HG03064 (cell line): Measurements from ENCODE around the gene LENEP.

Experiments
- ATAC-seq: cut with Tn5 transposase; IDR thresholded peaks from one replicate; pipeline ENCODE4 v1.9.1; 2021; ENCODE audit warnings: low read depth; ENCODE audit not compliant: unreplicated experiment

The LENEP gene, protein sequence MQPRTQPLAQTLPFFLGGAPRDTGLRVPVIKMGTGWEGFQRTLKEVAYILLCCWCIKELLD

DNA sequence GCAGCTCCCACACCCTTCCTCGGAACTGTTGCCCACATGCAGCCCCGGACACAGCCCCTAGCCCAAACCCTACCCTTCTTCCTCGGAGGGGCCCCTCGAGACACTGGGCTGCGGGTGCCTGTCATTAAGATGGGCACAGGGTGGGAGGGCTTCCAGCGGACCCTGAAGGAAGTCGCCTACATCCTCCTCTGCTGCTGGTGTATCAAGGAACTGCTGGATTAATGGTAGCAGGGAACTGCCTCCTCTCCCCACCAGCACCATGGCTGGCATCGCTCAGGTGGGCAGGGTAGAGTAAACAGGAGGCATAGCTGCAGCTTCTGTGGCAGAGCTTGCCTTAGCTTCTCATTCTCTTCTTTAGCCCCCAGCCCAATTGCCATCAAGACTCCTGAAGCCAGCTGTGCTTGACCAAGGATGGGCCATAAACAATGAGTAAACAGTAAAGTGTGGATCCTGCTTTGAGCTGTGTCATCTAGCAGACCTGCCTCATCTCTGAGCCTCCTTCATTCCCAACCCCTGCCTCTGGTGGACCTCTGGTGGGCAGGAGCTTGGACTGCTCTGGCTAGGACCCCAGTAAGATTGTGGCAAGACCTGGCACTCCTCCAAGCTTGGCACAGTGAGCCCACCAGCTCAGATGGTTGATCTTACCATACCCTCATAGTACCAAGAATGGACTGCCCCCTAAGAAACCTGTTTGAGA is at the start of gene LENEP:
Gene LENEP (plus strand): TSS at position 15 of the 697 bp plus-strand sequence. CDS start 22 bp downstream, at position 37.
- no peak for ATAC-seq

DNA sequence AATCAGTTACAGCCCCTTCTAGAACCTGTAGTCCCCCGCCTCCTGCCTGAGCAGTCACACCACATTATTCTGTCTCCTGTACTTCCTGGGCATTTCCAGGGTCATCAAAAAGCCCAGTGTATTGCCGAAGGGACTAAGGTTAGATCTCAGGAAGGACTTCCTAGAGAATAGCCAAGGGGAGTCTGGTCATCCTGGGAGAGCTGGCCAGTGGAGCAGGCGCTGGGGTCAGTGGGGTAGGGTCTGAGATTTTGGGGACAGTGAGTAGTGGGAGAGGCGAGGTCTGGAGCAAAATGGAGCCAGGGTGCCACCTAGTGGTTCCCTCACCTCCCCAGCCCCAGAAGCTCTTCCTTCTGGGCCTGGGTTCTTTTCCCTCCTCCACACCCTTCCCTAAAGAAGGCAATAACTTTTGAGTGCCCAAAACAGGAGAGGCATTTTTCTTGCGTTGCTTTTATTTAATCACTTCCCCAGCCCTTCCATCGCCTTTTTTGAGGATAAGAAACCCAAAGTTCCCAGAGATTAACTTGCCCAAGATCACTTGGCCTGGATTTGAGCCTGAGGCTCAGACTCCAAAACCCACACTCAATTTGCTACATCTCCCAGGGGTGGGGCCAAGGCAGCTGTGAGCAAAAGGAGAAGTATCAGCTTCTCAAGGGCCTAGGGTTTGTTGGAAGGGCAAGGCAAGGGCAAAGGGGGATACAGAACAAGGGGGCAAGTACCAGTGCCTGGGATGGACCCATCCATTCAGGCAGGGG is 49.6 kb upstream of the LENEP start:
- no peak for ATAC-seq

DNA sequence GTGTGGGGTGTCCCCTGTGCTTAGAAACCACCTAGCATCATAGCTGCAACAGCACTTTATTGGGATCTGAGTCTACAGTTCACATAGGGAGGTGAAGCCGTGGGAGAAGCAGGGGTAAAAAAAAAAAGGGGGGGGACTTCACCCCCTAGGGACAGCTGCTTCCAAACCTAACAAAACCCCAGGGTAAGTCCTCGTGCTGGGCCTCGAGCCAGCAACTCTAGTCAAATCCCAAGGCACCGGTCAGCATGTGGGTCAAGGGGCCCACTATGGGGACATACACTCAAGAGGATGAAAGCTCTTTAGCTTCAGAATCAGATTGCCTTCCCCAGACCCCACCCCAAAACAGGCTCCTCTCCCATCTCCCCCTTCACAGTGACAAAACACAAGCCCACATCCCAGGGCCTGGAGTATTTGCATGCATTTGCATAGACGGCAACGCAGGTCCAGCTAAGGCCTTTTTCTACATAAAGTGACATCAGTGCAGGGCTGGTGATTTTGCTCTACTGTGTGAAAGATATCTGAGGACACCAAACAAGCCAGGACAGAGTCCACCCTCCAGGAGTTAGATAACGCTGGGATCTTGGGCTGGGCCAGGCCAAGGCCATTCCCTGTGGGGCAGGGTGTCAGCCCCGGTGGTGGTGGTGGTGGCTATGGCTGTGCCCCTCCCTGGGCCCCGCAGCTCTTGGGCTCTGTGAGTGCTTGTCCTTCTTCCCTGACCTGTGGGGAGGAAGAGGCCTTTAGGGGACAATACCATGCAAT is 48.8 kb upstream of the LENEP start:
- no peak for ATAC-seq

DNA sequence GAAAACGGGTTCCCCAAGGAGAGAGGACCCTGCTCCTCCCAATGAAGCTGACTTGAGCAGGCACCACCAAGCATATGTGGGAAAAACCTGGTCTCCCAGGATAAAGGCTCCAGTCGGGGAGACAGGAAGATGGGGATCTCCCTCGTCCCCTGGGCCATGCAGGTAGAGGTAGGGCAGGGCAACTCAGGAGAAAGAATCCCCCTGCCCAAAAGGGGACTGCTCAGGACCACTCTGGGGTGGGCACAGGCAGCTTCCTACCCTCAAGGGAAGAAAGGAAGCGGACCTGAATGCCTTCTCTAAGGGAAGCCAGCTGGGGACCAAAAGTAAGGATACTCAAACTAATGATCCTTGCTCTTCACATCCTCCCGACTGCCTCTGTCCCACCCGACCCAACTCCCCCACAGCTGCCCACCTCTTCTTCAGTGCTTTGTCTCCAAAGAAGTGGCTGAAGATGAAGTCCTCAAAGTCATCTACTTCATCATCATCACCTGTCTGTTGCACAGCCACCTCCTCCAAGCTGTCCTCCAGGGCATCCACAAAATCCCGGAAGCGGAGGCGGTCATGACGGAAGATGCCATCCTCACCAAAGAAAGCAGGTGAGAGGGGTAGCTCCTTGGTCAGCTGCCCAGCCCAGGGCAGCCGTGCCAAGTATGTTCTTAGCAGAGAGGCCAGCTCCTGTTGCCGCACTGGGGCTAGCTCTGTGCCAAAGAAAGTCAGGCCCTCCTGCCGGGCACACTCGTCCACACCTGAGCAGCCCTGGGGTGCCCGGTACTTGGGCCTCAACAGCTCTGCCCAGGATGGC is 48.0 kb upstream of the LENEP start:
- ATAC-seq, result no peak

DNA sequence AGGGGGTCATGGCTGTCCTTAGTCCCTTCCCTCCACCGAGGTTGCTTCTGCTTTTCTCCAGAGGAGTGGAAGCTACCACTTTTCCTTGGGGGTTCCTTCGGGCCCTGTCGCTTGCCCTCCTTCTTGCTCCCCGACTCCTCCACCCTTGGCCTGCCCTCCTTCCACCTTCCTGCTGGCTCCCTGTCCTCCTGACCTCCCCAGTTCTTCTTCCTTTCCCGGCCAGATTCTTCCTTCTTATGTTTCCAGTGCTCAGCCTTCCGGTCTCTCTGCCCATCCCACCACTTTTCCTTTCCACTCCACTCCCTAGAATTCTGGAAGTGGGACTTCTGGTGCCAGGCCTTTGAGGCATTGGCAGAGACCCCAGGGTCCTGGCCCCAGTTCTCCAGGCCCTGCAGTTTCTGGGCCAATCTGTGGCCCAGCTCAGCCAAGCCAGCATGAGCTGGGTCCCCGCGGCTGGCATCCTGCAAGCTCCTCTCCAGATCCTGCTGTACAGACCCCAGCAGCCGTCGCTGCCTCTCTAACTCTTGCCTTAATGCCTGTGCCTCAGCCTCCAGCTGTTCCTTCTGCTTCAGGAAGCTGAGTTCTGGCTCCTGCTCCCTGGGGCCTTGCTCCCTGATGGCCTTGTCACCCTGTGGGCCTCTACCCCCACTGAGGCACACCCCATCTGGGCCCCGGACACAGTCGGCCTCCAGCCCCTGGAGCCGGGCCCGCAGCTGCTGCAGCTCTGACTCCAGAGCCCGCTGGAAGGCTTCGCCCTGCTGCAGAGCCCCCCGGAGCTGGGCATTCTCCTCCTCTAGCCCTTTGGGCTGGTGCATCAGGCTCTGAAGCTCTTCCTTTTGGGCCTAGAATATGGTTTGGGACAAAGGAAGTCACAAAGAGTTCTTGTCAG is 47.2 kb upstream of the LENEP start:
- no peak for ATAC-seq

DNA sequence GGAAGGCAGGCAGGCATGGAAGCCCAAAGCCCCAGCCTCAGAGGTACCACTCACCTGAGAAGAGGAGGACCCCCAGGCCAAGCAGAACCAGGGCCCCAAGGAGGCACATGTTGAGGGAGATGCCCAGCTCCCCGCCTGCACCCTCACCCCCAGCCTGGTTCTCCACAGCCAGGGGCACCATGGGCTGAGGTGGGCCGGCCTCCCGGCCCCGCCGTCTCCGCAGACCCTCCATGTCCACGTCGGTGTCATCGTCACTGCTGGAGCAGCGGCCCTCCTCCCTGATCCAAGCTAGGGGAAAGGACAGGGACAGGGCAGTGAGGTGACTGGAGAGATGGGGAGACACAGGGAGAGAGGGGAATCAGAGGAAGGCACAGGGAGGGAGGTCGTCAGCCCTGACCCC is 45.3 kb upstream of the LENEP start:
- no peak for ATAC-seq

GRCh38 chr1:154951901-154952657 is 41.3 kb upstream of the LENEP start:
- ATAC-seq, result no peak

DNA sequence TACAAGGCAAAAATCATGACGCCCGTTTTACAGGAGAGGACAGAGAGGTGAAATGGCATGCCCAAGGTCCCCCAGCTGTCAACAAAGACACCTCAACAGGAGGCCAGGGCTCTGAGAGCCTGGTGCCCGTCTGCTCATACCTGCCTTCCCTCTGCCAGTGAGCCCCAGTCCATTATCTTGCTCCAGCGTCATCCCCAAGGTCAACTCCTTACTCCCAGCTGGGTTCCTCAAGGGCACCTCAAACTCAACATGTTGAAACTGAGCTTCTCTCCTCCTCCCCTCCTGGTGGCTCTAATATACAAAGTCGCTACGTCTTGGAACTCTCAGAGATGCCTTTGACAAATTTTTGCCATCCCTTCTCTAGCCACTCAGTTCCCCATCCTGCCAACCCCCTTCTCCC is 40.7 kb upstream of the LENEP start:
- no peak for ATAC-seq

GRCh38 chr1:154953611-154954038 is 39.8 kb upstream of the LENEP start:
- no peak for ATAC-seq

- no peak for ATAC-seq
These were observed 38.8 kb upstream of the LENEP start for GRCh38 chr1:154954541-154954940.

DNA sequence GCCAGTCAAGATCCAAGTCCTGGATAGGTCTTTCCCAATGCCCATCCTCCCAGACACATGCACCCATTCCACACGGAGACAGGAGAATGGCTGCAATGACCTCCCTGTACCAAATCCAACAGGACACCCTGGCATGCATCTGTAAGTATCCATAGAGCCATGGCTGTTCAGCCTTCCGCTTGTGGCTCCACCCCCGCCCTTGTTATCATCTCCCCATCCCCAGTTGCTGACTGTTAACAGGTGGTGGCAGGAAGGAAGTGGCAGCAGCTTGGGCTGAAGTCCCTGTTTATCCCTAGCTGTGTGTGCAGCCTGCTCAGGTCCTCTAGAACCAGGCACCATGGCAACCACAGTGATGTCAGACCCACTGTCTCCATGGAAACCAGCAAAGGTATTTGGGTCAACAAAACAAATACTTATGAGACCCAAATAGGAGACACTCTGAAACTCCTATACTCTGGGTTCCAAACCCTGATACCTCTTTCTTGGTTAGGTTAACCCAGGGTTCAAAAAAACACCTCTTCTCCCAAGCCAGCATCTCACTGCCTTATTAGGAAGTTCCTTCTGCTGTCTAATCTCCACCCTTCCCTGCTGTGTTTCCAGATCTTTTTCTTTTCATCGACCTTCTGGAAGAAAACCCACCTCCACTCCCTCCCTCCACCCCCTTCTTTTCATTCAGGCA is 38.2 kb upstream of the LENEP start:
- peak; percentile 61 for ATAC-seq

DNA sequence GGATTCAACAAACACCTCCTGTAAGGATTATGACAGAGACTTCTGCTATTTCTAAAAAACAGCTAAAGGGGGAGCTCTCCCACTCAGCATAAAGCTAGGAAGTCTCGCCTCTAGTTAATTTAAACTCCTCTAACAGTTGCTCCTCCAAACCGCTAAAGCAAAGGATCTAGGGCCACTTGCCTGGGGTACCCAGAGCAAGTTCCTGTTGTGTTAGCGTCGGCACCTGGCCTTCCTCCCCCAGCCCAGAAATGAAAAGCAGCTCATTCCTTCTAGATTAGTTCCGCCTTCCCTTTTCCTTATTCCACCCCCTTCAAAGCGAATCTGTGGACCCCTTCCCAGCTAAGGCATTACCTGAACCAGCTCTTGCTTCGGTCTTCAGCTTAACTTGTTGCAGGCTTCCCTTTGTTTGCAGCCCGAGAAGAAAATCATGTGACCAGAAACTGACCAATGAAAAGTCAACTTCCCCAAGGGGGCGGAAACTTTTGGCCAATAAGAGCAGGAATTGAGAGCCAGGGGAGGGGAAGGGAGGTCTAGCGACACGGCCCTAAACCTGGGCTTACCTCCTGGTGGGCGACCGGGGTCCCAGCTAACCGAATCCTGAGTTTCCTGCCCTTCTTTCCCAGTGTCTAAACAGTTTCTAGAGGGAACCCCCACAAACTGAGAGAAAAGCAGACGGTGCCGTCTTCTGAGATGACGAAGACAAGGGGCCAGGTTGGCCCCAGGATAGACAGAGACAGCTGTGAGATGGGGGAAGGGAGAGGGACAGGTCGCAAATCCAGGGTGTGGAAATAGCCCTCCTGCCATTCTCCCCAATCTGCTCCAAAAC is 37.5 kb upstream of the LENEP start, which contains the start of gene PBXIP1:
Gene PBXIP1 (minus strand): TSS at position 382 of the 826 bp plus-strand sequence. CDS start 2,378 bp downstream, outside the sequence.
- peak; percentile 52 for ATAC-seq

GRCh38 chr1:154956544-154956941 is 36.8 kb upstream of the LENEP start:
- ATAC-seq, result no peak

- no peak for ATAC-seq
These were observed 36.2 kb upstream of the LENEP start for GRCh38 chr1:154957091-154957657.

- no peak for ATAC-seq
These were observed 35.4 kb upstream of the LENEP start for GRCh38 chr1:154958036-154958435.

GRCh38 chr1:154958681-154959425 is 34.5 kb upstream of the LENEP start:
- ATAC-seq, result no peak
